ENCODE data around the gene JAKMIP2. TPM values are rescaled to one million over a fixed set of nuclear protein-coding genes. Genes with fewer than 3 reads are reported as not detected.
"Not testable (repeated sequence)": the region's sequence is repeated elsewhere in the genome, so short reads cannot be mapped to it uniquely, and the experiment has no call there.

The JAKMIP2 gene
- total and polyA plus RNA-seq, 10 of the 15 experiments (the other 5 are each of a cell fraction or from before 2014, with no cell fraction given) = 0.51 to 1.8 (median 0.89) TPM

GRCh38 chr5:147822686-147823491 lies 40.4 kb upstream of the JAKMIP2 start (continued):
- TF ChIP-seq SKIL (IDR thresholded peaks at IDR 0.05; ENCODE audit: low read depth, poor library complexity, severe bottlenecking) (no peak), SMC3 (IDR thresholded peaks at IDR 0.05; ENCODE audit: borderline replicate concordance, low read length) (peak; percentile 76; the same call in 1 of the 2 replicates)

- H3K9ac ChIP-seq (ENCODE audit: control insufficient read depth, insufficient read depth, low read length); H3K27me3 ChIP-seq (replicated peaks in 1 of 2; ENCODE audit: control insufficient read depth in 2 of 2, insufficient read depth in 2 of 2, low read length in 1 of 2); H3K27ac ChIP-seq (ENCODE audit: control insufficient read depth, insufficient read depth); DNase-seq (ENCODE audit: low read depth, low spot score); H4K20me1 ChIP-seq (ENCODE audit: control insufficient read depth, insufficient read depth); BruUV-seq (replicated peaks); POLR2A ChIA-PET; H3K9me3 ChIP-seq (replicated peaks; ENCODE audit: control insufficient read depth, insufficient read depth, low read length); H3K4me1 ChIP-seq (ENCODE audit: control insufficient read depth, insufficient read depth, low read length); H3K79me2 ChIP-seq (ENCODE audit: control insufficient read depth, insufficient read depth, low read length); H2AFZ ChIP-seq (ENCODE audit: control insufficient read depth, low read depth, low read length); H3K36me3 ChIP-seq (ENCODE audit: control insufficient read depth in 2 of 2, insufficient read depth in 2 of 2, low read length in 1 of 2); FAIRE-seq; H3K4me3 ChIP-seq; ATAC-seq; H3K4me2 ChIP-seq (ENCODE audit: control insufficient read depth, insufficient read depth): not testable (repeated sequence)
- SMC1A ChIA-PET (ENCODE audit: uncharacterized antibody, unreplicated experiment) = interaction anchor here (0.9 to 1.9 kb wide), 5 partner anchors 11 to 198 kb away, joined by 3 to 15 read pairs (median 4); no protein-coding TSS in a partner anchor
- 35% methylated on average over 3 of the region's 3 CpGs for WGBS (ENCODE audit: insufficient coverage, insufficient replicate concordance, low lambda C conversion rate, missing lambda C conversion rate)
- intact Hi-C loops (cut with micrococcal nuclease; ENCODE audit: unreplicated experiment) (loop anchor here (1.0 to 10.0 kb wide), 2 partner anchors 194 to 367 kb away; no protein-coding TSS in a partner anchor), in situ Hi-C loops (cut with MboI) (loop anchor here (5.0 kb wide), 1 partner anchor 195 kb away; no protein-coding TSS in a partner anchor)
- RAD21 ChIA-PET (ENCODE audit: unreplicated experiment) = interaction anchor here (0.7 to 2.5 kb wide), 4 partner anchors 9 to 194 kb away, joined by 3 to 26 read pairs (median 4); no protein-coding TSS in a partner anchor
- CTCF ChIA-PET = interaction anchor here (0.6 to 5.2 kb wide), 10 partner anchors 19 to 909 kb away, joined by 3 to 108 read pairs (median 4); no protein-coding TSS in a partner anchor
Observed at GRCh38 chr5:147822222-147822621, 39.7 kb upstream of the JAKMIP2 start.

Data from GM12878 (cell line).